ENCODE measurements around the gene BTBD16. TPM values are rescaled to one million over a fixed set of nuclear protein-coding genes. Genes with fewer than 3 reads are reported as not detected.

BTBD16 gene
- total RNA-seq, 2 experiments from 2014 or later, result 0.06 TPM; not detected in 1

GRCh38 chr10:122368502-122369254 is 97.6 kb downstream of the BTBD16 start:
- TF ChIP-seq EZH2phosphoT487 (IDR thresholded peaks at IDR 0.05; ENCODE audit: borderline replicate concordance, low read depth, low read length), result no peak
- no peak for TF ChIP-seq CTCF (conservative IDR thresholded peaks at IDR 0.05; ENCODE audit: low read length)
- intact Hi-C loops (cut with micrococcal nuclease; ENCODE audit: unreplicated experiment), result no loop called here
- H3K36me3 ChIP-seq (ENCODE audit: insufficient read depth, low read length), result no peaks in the 10 kb centered on the region
- POLR2A ChIA-PET, result interaction anchor here (0.7 to 1.8 kb wide), 3 partner anchors 13 to 61 kb away, joined by 3 to 4 read pairs (median 3); no protein-coding TSS in a partner anchor
- H3K4me1 ChIP-seq (ENCODE audit: insufficient read depth, low read length, poor library complexity, severe bottlenecking), result no peaks in the 10 kb centered on the region
- no peak overlapping the region for H3K4me2 ChIP-seq (ENCODE audit: low read length)
- no peak overlapping the region for H3K4me3 ChIP-seq (ENCODE audit: low read depth, low read length, poor library complexity, severe bottlenecking)
- no peak overlapping the region for H3K27ac ChIP-seq (ENCODE audit: low read depth, low read length, poor library complexity, severe bottlenecking)
- no peaks in the 10 kb centered on the region for H4K20me1 ChIP-seq (ENCODE audit: insufficient read depth, low read length)
- CTCF ChIA-PET (ENCODE audit: unreplicated experiment), result no interaction called here
- no peak for DNase-seq (ENCODE audit: low spot score)
- no peaks in the 10 kb centered on the region for H3K9me2 ChIP-seq (ENCODE audit: insufficient read depth, low read length)
- no TSS peak for BruUV-seq (replicated peaks)
- H3K9me3 ChIP-seq (ENCODE audit: low read length), result no peaks in the 10 kb centered on the region
- H3K79me2 ChIP-seq (ENCODE audit: insufficient read depth, low read depth, low read length), result no peaks in the 10 kb centered on the region
- H2AFZ ChIP-seq (ENCODE audit: low read length), result no peak overlapping the region

- no TSS peak for BruUV-seq (replicated peaks)
- peaks cover 13% of the 10 kb centered on the region for H3K4me1 ChIP-seq (ENCODE audit: insufficient read depth, low read length, poor library complexity, severe bottlenecking)
- no peak for DNase-seq (ENCODE audit: low spot score)
- H3K4me2 ChIP-seq (ENCODE audit: low read length), result no peak overlapping the region
- H2AFZ ChIP-seq (ENCODE audit: low read length), result no peak overlapping the region
- TF ChIP-seq CTCF (conservative IDR thresholded peaks at IDR 0.05; ENCODE audit: low read length) (no peak), EZH2phosphoT487 (IDR thresholded peaks at IDR 0.05; ENCODE audit: borderline replicate concordance, low read depth, low read length) (no peak)
- H3K9me3 ChIP-seq (ENCODE audit: low read length), result no peaks in the 10 kb centered on the region
- ChIA-PET CTCF (ENCODE audit: unreplicated experiment) (no interaction called here), POLR2A (interaction anchor here (1.1 kb wide), 1 partner anchor 20 kb away, joined by 4 read pairs; no protein-coding TSS in a partner anchor)
- no peaks in the 10 kb centered on the region for H3K9me2 ChIP-seq (ENCODE audit: insufficient read depth, low read length)
- intact Hi-C loops (cut with micrococcal nuclease; ENCODE audit: unreplicated experiment), result loop anchor here (10.0 kb wide), 1 partner anchor 782 kb away; the partner anchor contains the start of gene BUB3
- peaks cover 3% of the 10 kb centered on the region; the same call in 1 of the 2 replicates for H3K79me2 ChIP-seq (ENCODE audit: insufficient read depth, low read depth, low read length)
- H3K4me3 ChIP-seq (ENCODE audit: low read depth, low read length, poor library complexity, severe bottlenecking), result no peak overlapping the region
- H3K27ac ChIP-seq (ENCODE audit: low read depth, low read length, poor library complexity, severe bottlenecking), result no peak overlapping the region
- H3K36me3 ChIP-seq (ENCODE audit: insufficient read depth, low read length), result no peaks in the 10 kb centered on the region
- H4K20me1 ChIP-seq (ENCODE audit: insufficient read depth, low read length), result no peaks in the 10 kb centered on the region
These were observed 102.0 kb downstream of the BTBD16 start for GRCh38 chr10:122373108-122373507.

GRCh38 chr10:122373721-122374120 is 102.6 kb downstream of the BTBD16 start:
- H3K27ac ChIP-seq (ENCODE audit: low read depth, low read length, poor library complexity, severe bottlenecking), result no peak overlapping the region
- no peaks in the 10 kb centered on the region for H3K9me2 ChIP-seq (ENCODE audit: insufficient read depth, low read length)
- H4K20me1 ChIP-seq (ENCODE audit: insufficient read depth, low read length), result no peaks in the 10 kb centered on the region
- CTCF ChIA-PET (ENCODE audit: unreplicated experiment), result interaction anchor here (0.6 kb wide), 1 partner anchor 111 kb away, joined by 3 read pairs; no protein-coding TSS in a partner anchor
- intact Hi-C loops (cut with micrococcal nuclease; ENCODE audit: unreplicated experiment), result loop anchor here (2.0 to 10.0 kb wide), 4 partner anchors 25 to 781 kb away; partner anchors contain the start of gene BUB3
- H3K36me3 ChIP-seq (ENCODE audit: insufficient read depth, low read length), result no peaks in the 10 kb centered on the region
- POLR2A ChIA-PET, result interaction anchor here (0.7 to 1.1 kb wide), 4 partner anchors 14 to 70 kb away, joined by 3 to 4 read pairs (median 3); no protein-coding TSS in a partner anchor
- DNase-seq (ENCODE audit: low spot score), result no peak
- peaks cover 13% of the 10 kb centered on the region for H3K4me1 ChIP-seq (ENCODE audit: insufficient read depth, low read length, poor library complexity, severe bottlenecking)
- H2AFZ ChIP-seq (ENCODE audit: low read length), result peak overlapping the region; percentile 69; the same call in 1 of the 2 replicates
- peaks cover 3% of the 10 kb centered on the region; the same call in 1 of the 2 replicates for H3K79me2 ChIP-seq (ENCODE audit: insufficient read depth, low read depth, low read length)
- no peak for TF ChIP-seq EZH2phosphoT487 (IDR thresholded peaks at IDR 0.05; ENCODE audit: borderline replicate concordance, low read depth, low read length)
- TF ChIP-seq CTCF (conservative IDR thresholded peaks at IDR 0.05; ENCODE audit: low read length), result no peak
- BruUV-seq (replicated peaks), result no TSS peak
- peak overlapping the region; percentile 61 for H3K4me2 ChIP-seq (ENCODE audit: low read length)
- H3K9me3 ChIP-seq (ENCODE audit: low read length), result no peaks in the 10 kb centered on the region
- peak overlapping the region; percentile 79 for H3K4me3 ChIP-seq (ENCODE audit: low read depth, low read length, poor library complexity, severe bottlenecking)
